Measurements from ENCODE around the gene SLC24A3. TPM values are rescaled to one million over a fixed set of nuclear protein-coding genes. Genes with fewer than 3 reads are reported as not detected.

SLC24A3 gene
- total and polyA plus RNA-seq, 5 experiments from 2014 or later, result not detected

- Mint-ChIP-seq H3K4me1 (peaks cover 0 to 4% (median 3%) of the 10 kb centered on the region in 4 donors), H3K27ac (no peak overlapping the region), H3K27me3 (peaks cover 25 to 68% (median 50%) of the 10 kb centered on the region in 5 donors), H3K36me3 (no peaks in the 10 kb centered on the region), H3K4me3 (peak overlapping the region in 3 of 10 donors; percentile 31 to 48 (median 40)), H3K9me3 (no peaks in the 10 kb centered on the region)
- ATAC-seq (peak in 1 of 2 donors; percentile 25), DNase-seq (peak in 1 of 10 donors; percentile 6)
- POLR2A ChIA-PET, result no interaction called here
These were observed 520 bp downstream of the SLC24A3 start for GRCh38 chr20:19212821-19213502.

DNA sequence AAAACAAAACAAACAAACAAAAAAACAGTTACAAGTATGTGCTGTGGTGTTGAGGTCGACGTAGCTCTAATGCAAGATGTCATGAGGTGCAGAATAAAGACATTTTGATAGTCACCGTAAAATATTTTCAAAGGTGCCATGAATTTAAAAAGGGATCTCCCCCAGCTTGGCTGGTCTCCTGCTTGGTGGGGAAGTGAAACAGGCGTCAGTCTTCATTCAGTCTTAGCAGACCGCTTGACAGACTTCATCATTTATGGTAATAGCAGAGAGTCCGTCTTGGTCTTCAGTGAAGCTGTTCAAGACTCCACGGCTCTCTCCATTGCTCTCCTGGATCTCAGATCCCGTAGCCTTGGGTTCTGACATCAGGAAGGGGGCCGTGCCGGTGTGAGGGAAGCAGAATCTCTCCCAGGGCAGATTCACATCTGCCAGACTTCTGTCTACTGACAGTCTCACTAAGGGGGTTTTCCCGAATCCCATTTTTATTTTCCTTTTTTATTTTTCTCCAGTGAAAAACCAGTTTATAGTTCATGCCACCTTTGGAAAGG lies 1.6 kb downstream of the SLC24A3 start:
- peak overlapping the region in 5 of 10 donors; percentile 22 to 48 (median 31) for H3K4me3 Mint-ChIP-seq
- H3K36me3 Mint-ChIP-seq, result no peaks in the 10 kb centered on the region

DNA sequence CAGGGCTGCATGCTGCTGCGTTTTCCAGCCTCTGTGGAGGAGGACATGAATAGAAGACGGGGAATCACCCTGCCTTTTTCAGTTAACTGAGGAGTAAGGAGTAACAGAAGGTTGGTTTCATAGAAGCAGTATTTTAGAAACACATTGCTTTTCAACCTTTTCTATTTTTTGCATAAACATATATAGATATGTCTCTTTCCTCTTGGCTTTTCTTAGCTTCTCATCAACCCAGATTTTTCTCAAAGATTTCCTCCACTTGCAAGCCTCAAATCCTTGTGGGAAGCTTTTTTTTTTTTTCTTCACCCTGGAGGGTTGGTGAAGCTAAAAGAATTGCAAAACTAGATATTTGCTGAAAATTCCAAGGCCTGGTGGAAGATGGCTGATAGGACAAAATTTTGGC lies 6.0 kb downstream of the SLC24A3 start:
- POLR2A ChIA-PET, result no interaction called here
- no peak overlapping the region for H3K4me3 Mint-ChIP-seq
- no peaks in the 10 kb centered on the region for H3K4me1 Mint-ChIP-seq
- H3K36me3 Mint-ChIP-seq, result no peaks in the 10 kb centered on the region
- DNase-seq (no peak), ATAC-seq (no peak)
- H3K27me3 Mint-ChIP-seq, result peaks cover 25 to 67% (median 37%) of the 10 kb centered on the region in 5 donors
- peaks cover 0 to 1% (median 0%) of the 10 kb centered on the region in 9 donors for H3K9me3 Mint-ChIP-seq
- no peak overlapping the region for H3K27ac Mint-ChIP-seq

More for the DNA sequence above, 1.6 kb downstream of the SLC24A3 start:
- DNase-seq (no peak), ATAC-seq (no peak)
- peak overlapping the region in 1 of 10 donors; percentile 36 for H3K27ac Mint-ChIP-seq
- H3K4me1 Mint-ChIP-seq, result peaks cover 0 to 4% (median 3%) of the 10 kb centered on the region in 4 donors
- H3K9me3 Mint-ChIP-seq, result no peaks in the 10 kb centered on the region
- peaks cover 22 to 76% (median 50%) of the 10 kb centered on the region in 5 donors for H3K27me3 Mint-ChIP-seq
- POLR2A ChIA-PET, result no interaction called here

DNA sequence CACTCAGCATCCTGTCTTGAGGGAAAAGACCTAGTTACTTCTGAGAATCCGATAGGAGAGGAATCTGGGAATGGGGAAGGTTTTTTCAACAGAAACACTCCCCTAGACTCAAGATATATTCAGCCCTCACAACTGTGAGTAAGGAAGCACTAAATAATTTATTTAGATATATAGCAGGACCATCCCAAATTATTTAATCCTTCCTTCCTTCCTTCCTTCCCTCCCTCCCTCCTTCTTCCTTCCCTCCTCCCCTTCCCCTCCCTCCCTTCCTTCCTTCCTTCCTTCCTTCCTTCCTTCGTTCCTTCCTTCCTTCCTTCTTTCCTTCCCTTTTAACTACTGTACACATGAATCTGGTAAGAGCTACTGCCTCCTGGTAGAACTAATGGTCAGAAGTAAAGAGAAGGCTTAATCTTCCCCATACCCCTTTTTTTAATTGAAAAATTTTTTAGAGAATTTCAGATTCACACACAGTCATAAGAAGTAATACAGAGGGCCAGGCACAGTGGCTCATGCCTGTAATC lies 10.1 kb downstream of the SLC24A3 start:
- Mint-ChIP-seq H3K27ac (no peak overlapping the region), H3K27me3 (peaks cover 4 to 32% (median 19%) of the 10 kb centered on the region in 5 donors), H3K4me1 (no peaks in the 10 kb centered on the region), H3K9me3 (peaks cover 0 to 17% (median 4%) of the 10 kb centered on the region in 9 donors), H3K4me3 (no peak overlapping the region), H3K36me3 (no peaks in the 10 kb centered on the region)
- ATAC-seq (no peak), DNase-seq (no peak)
- POLR2A ChIA-PET, result no interaction called here

DNA sequence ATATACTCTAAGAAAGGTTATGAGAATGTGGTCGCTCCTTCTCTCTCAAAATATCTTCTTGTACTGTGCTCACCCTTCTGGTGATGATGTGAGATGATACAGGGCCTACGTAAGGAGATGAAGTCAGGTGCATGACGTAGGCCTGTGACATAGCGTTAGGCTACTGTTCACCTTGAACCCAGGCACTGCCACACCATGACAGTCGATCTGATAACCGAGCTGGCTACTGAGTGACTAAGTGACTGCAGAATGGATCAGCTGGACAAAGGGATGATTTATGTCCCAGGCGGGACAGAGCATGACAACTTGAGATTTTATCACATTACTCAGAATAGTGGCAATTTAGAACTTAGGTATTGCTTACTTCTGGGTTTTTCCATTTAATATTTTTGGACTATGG lies 11.2 kb downstream of the SLC24A3 start:
- Mint-ChIP-seq H3K36me3 (no peaks in the 10 kb centered on the region), H3K27me3 (peaks cover 4 to 23% (median 14%) of the 10 kb centered on the region in 5 donors), H3K9me3 (peaks cover 0 to 17% (median 4%) of the 10 kb centered on the region in 9 donors), H3K27ac (no peak overlapping the region), H3K4me3 (no peak overlapping the region), H3K4me1 (no peaks in the 10 kb centered on the region)
- DNase-seq, result no peak
- POLR2A ChIA-PET, result no interaction called here
- ATAC-seq, result no peak

DNA sequence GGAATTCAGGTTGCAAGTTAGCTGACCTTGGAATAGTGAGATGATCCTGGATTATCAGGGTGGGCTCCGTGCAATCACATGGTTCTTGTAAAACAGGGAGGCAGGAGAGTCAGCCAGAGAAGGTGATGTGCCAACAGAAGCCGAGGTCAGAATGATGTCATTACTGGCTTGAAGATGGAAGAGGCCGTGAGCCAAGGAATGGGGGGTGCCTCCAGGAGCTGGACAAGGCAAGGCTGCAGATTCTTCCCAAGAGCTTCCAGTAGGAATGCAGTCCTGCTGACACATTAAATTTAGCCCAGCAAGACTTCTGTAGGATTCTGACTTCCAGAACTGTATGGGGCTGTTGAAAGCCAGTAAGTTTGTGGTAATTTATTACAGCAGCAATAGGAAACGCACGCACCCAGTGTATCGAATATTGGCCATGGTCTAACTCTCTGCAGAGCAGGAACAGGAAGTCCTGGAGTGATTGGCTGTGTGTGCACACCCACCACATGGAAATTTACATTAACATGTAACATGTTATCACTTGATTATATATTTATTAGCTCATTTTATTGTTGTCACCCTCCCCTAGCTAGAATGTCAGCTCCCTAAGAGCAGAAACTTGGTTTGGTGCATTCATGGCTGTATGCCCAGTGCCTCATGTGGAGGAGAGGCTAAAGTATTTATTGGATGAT lies 19.1 kb downstream of the SLC24A3 start:
- POLR2A ChIA-PET, result no interaction called here
- no peak overlapping the region for H3K4me3 Mint-ChIP-seq
- H3K36me3 Mint-ChIP-seq, result no peaks in the 10 kb centered on the region
- no peak for DNase-seq
- peaks cover 4 to 43% (median 9%) of the 10 kb centered on the region in 5 donors for H3K27me3 Mint-ChIP-seq
- no peaks in the 10 kb centered on the region for H3K4me1 Mint-ChIP-seq
- H3K9me3 Mint-ChIP-seq, result peaks cover 0 to 2% (median 0%) of the 10 kb centered on the region in 9 donors
- H3K27ac Mint-ChIP-seq, result no peak overlapping the region
- no peak for ATAC-seq

DNA sequence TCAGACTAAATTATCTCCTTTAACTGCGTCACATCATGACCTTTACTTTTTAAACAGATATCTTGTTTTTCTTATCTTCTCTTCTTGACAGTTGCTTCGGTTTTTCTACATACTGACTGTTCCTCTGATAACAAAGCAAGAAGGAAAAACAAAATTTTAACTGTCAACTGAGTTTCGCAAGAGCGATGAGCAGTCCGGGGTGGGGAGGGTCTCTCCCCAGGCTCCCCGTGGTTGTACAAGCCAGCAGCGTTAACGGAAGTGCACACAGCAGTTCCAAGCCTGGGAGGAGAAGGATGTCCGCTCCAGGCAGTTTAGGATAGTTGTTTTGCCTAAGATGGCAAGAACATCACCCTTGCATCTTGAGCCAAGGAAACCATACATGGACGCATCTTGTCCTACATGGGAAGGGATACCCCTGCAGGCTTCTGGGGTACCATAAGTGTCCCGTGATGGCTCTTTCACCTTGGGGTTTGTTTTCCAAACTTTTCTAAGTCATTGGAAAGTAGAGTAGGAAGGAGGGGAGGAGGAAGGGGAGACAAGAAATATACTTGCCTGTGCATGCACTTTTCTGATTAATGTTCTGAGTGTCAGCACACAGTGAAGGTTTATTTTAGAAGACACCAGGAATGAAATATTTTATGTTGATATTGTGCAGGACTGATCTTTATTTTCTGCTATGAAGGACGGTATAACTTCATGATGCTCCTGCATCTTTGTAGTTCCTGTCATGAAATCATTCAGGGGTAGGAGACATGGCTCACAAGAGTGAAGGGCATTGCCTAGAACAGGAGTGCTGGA lies 20.8 kb downstream of the SLC24A3 start:
- H3K4me1 Mint-ChIP-seq, result no peaks in the 10 kb centered on the region

GRCh38 chr20:19236371-19237055 lies 24.1 kb downstream of the SLC24A3 start:
- no peak overlapping the region for H3K27ac Mint-ChIP-seq
- POLR2A ChIA-PET, result no interaction called here
- H3K4me3 Mint-ChIP-seq, result no peak overlapping the region
- H3K4me1 Mint-ChIP-seq, result no peaks in the 10 kb centered on the region
- H3K27me3 Mint-ChIP-seq, result peaks cover 4 to 52% (median 16%) of the 10 kb centered on the region in 5 donors
- DNase-seq (no peak), ATAC-seq (no peak)
- H3K36me3 Mint-ChIP-seq, result no peaks in the 10 kb centered on the region
- no peaks in the 10 kb centered on the region for H3K9me3 Mint-ChIP-seq

More for the DNA sequence above, 20.8 kb downstream of the SLC24A3 start:
- DNase-seq (no peak), ATAC-seq (no peak)
- H3K27me3 Mint-ChIP-seq, result peaks cover 4 to 56% (median 10%) of the 10 kb centered on the region in 5 donors
- H3K27ac Mint-ChIP-seq, result peak overlapping the region in 1 of 10 donors; percentile 56
- H3K4me3 Mint-ChIP-seq, result no peak overlapping the region
- H3K9me3 Mint-ChIP-seq, result no peaks in the 10 kb centered on the region
- H3K36me3 Mint-ChIP-seq, result no peaks in the 10 kb centered on the region
- POLR2A ChIA-PET, result no interaction called here

GRCh38 chr20:19241440-19241839 lies 29.0 kb downstream of the SLC24A3 start:
- Mint-ChIP-seq H3K4me3 (no peak overlapping the region), H3K9me3 (no peaks in the 10 kb centered on the region), H3K27me3 (peaks cover 4 to 30% (median 18%) of the 10 kb centered on the region in 5 donors), H3K4me1 (no peaks in the 10 kb centered on the region), H3K27ac (no peak overlapping the region), H3K36me3 (no peaks in the 10 kb centered on the region)
- POLR2A ChIA-PET, result no interaction called here
- ATAC-seq, result no peak
- DNase-seq, result no peak

DNA sequence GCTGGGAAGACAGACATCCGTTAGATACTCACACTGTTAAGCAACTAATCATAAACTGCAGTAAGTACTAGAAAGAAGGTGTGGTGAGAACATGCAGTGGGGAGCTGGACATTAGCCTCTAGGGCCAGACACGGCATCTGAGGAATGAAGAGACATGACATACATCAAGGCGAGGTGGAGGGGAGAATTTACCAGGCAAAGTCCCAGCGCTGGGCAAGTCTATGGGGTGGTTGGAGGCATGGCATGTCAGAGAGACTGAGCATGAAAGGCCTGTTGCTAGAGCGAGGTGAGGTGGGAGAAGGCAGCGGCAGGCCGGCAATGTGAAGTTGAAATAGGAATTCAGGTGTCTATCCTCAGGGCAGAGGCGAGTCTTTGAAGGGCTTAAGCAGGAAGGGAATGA lies 31.8 kb downstream of the SLC24A3 start:
- H3K27ac Mint-ChIP-seq, result no peak overlapping the region
- ATAC-seq (no peak), DNase-seq (no peak)
- no peaks in the 10 kb centered on the region for H3K4me1 Mint-ChIP-seq
- POLR2A ChIA-PET, result no interaction called here
- H3K4me3 Mint-ChIP-seq, result no peak overlapping the region
- no peaks in the 10 kb centered on the region for H3K36me3 Mint-ChIP-seq
- no peaks in the 10 kb centered on the region for H3K9me3 Mint-ChIP-seq
- peaks cover 4 to 15% (median 10%) of the 10 kb centered on the region in 5 donors for H3K27me3 Mint-ChIP-seq

- Mint-ChIP-seq H3K36me3 (no peaks in the 10 kb centered on the region), H3K4me1 (peaks cover 0 to 2% (median 0%) of the 10 kb centered on the region in 4 donors), H3K27me3 (peaks cover 0 to 28% (median 5%) of the 10 kb centered on the region in 5 donors), H3K4me3 (no peak overlapping the region), H3K9me3 (peaks cover 0 to 3% (median 0%) of the 10 kb centered on the region in 9 donors), H3K27ac (no peak overlapping the region)
- no peak for DNase-seq
- POLR2A ChIA-PET, result no interaction called here
- no peak for ATAC-seq
These were observed 36.9 kb downstream of the SLC24A3 start for GRCh38 chr20:19249106-19249879.
